Lung microvascular endothelial cell (primary cell): ENCODE results near the gene ZBTB21. TPM values are rescaled to one million over a fixed set of nuclear protein-coding genes. Genes with fewer than 3 reads are reported as not detected.
"Not testable (repeated sequence)": the region's sequence is repeated elsewhere in the genome, so short reads cannot be mapped to it uniquely, and the experiment has no call there.

Experiments used
- DNase-seq, 2 donors: peaks; one replicate each; pipeline versions ENCODE4 v3.0.0 to v3.0.0-alpha.2; 2010; ENCODE audit warnings: low read depth in 2 of 2
- total RNA-seq: library from RNA; depleted of rRNA; stranded (reverse); fragments of >200 nt; gene quantifications from 2 replicates; pipeline ENCODE4 v1.2.1, GENCODE V29; 2014

The ZBTB21 gene
- total RNA-seq, 1 donor from 2014 or later: 3.0 TPM

GRCh38 chr21:41970751-41971653, 39.2 kb downstream of the ZBTB21 start:
- DNase-seq: no peak

- DNase-seq: no peak
Measured at GRCh38 chr21:41970106-41970391, 40.1 kb downstream of the ZBTB21 start.

GRCh38 chr21:41967708-41968107, 42.5 kb downstream of the ZBTB21 start:
- no peak for DNase-seq

- no peak for DNase-seq
Measured at GRCh38 chr21:41966872-41967621, 43.1 kb downstream of the ZBTB21 start.

- DNase-seq: no peak
Measured at GRCh38 chr21:41966041-41966833, 43.9 kb downstream of the ZBTB21 start.

- DNase-seq: no peak
Measured at GRCh38 chr21:41965461-41966013, 44.6 kb downstream of the ZBTB21 start.

GRCh38 chr21:41965045-41965444, 45.1 kb downstream of the ZBTB21 start:
- DNase-seq: no peak

GRCh38 chr21:41964171-41964570, 46.0 kb downstream of the ZBTB21 start:
- DNase-seq: no peak

- no peak for DNase-seq
Measured at GRCh38 chr21:41962425-41962966, 47.7 kb downstream of the ZBTB21 start.

- no peak for DNase-seq
Measured at GRCh38 chr21:41961753-41962152, 48.4 kb downstream of the ZBTB21 start.

- DNase-seq: peak; percentile 54 to 97
Measured at GRCh38 chr21:41961282-41961701, 48.9 kb downstream of the ZBTB21 start.

GRCh38 chr21:41960386-41960785, 49.8 kb downstream of the ZBTB21 start:
- DNase-seq: no peak

- not testable (repeated sequence) for DNase-seq
Measured at GRCh38 chr21:41959697-41960096, 50.5 kb downstream of the ZBTB21 start.

- DNase-seq: peak in 1 of 2 donors; percentile 61
Measured at GRCh38 chr21:41958886-41959563, 51.1 kb downstream of the ZBTB21 start.

GRCh38 chr21:41957991-41958766, 52.0 kb downstream of the ZBTB21 start:
- DNase-seq: peak; percentile 59 to 100

- DNase-seq: peak in 1 of 2 donors; percentile 75
Measured at GRCh38 chr21:41956926-41957729, 53.0 kb downstream of the ZBTB21 start.

- DNase-seq: no peak
Measured at GRCh38 chr21:41955516-41955915, 54.6 kb downstream of the ZBTB21 start.

- no peak for DNase-seq
Measured at GRCh38 chr21:41954654-41955499, 55.3 kb downstream of the ZBTB21 start.
